SU-DHL-6 (cell line): ENCODE data around the gene BANF2.

Experiments used
- H2AFZ ChIP-seq: fragments of 200-600 bp; sonication (generic); 2 replicates; pipeline ENCODE4 v1.6.1; 2014; ENCODE audit warnings: low read depth, mild to moderate bottlenecking, moderate library complexity, mixed read lengths, antibody characterized with exemption, low read length; ENCODE audit not compliant: severe bottlenecking
- H3F3A ChIP-seq: fragments of 200-600 bp; shearing (Covaris generic); 2 replicates; pipeline ENCODE4 v1.6.0; 2016; ENCODE audit warnings: antibody characterized with exemption, mild to moderate bottlenecking; ENCODE audit not compliant: insufficient read depth
- H3K27ac ChIP-seq: fragments of 200-600 bp; sonication (generic); 2 replicates; pipeline ENCODE4 v1.5.1; 2016; ENCODE audit warnings: low read depth, mild to moderate bottlenecking, low read length, moderate library complexity, mixed read lengths
- H3K27me3 ChIP-seq: fragments of 200-600 bp; sonication (generic), shearing (Covaris generic); 2 replicates; pipeline ENCODE4 v1.6.0; 2014; ENCODE audit warnings: mild to moderate bottlenecking, low read length
- H3K36me3 ChIP-seq: fragments of 200-600 bp; sonication (generic); 2 replicates; pipeline ENCODE4 v1.6.1; 2014; ENCODE audit warnings: mild to moderate bottlenecking, low read length, mixed read lengths
- H3K4me2 ChIP-seq: fragments of 300-600, 200-600 bp; shearing (Covaris generic), sonication (generic); 2 replicates; pipeline ENCODE4 v1.6.0; 2014; ENCODE audit warnings: low read length, low read depth, mild to moderate bottlenecking; ENCODE audit not compliant: poor library complexity, severe bottlenecking
- H3K4me3 ChIP-seq: fragments of 200-600 bp; sonication (generic); 2 replicates; pipeline ENCODE4 v1.5.1; 2014; ENCODE audit warnings: antibody characterized with exemption, low read length, mild to moderate bottlenecking, mixed read lengths; ENCODE audit not compliant: insufficient read depth, poor library complexity, severe bottlenecking
- H3K79me2 ChIP-seq: fragments of 200-600 bp; sonication (generic); 2 replicates; pipeline ENCODE4 v1.6.1; 2014; ENCODE audit warnings: mild to moderate bottlenecking, low read length, moderate library complexity; ENCODE audit not compliant: insufficient read depth
- H3K9ac ChIP-seq: fragments of 200-600 bp; sonication (generic); 2 replicates; pipeline ENCODE4 v1.7.0; 2014; ENCODE audit warnings: mild to moderate bottlenecking, low read length
- H3K9me2 ChIP-seq: fragments of 200-600 bp; sonication (generic); replicated peaks from 2 replicates; pipeline ENCODE4 v1.6.1; 2014; ENCODE audit warnings: low read length; ENCODE audit not compliant: insufficient read depth
- H3K9me3 ChIP-seq: fragments of 200-600 bp; sonication (generic); 2 replicates; pipeline ENCODE4 v1.6.1; 2014; ENCODE audit warnings: low read length, mixed read lengths; ENCODE audit not compliant: insufficient read depth
- H4K20me1 ChIP-seq: fragments of 200-600 bp; sonication (generic); 2 replicates; pipeline ENCODE4 v1.6.1; 2014; ENCODE audit warnings: low read depth, mild to moderate bottlenecking, antibody characterized with exemption, low read length, moderate library complexity, mixed read lengths
- EZH2phosphoT487 ChIP-seq: fragments of 200-600 bp; sonication (generic), shearing (Covaris generic); conservative IDR thresholded peaks from 2 replicates; pipeline ENCODE4 v1.6.1; 2018; ENCODE audit warnings: mild to moderate bottlenecking, antibody characterized with exemption, low read length, moderate library complexity, mixed read lengths
- TF ChIP-seq, protein P1 (sequence below): fragments of 200-600 bp; sonication (generic); IDR thresholded peaks from one replicate; pipeline ENCODE4 v1.5.1; 2017; ENCODE audit warnings: antibody characterized with exemption, mild to moderate bottlenecking, low read length, moderate library complexity; ENCODE audit not compliant: insufficient read depth, poor library complexity, severe bottlenecking

Gene BANF2

DNA sequence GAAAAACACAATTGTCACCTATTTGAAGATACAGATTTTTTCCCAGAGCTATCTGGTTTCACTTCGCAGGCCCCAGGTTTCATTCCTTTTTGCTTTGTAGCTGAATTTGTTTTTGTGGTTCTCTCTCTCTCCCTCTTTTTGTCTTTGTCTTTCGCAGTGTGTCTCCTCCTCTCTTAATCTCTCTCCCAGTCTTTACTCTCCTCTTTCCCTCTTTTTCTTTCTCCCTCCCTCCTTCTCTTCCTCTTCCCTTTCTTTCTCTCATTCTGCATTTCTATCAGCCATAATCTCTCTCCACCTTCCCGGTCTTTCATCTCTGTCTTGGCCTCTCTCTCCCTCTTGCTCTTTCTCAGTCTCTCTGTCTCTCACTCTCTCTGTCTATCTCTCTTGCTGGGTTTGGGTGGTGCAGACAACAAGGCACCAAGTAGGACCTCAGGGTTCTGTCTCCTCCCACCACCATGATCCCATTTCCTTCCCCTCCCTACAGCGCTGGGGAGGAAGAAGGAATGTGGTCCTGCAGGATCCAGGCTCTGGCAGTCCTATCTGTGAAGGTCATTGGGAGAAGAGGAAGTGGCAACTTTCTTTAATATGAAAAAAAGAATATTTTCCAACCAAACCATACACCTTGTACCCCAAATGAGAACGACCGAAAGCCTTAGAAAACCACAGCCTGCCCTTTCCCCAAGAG lies 63.2 kb downstream of the BANF2 start:
- Histone ChIP-seq H3F3A (no peaks in the 10 kb centered on the region), H3K4me3 (no peak overlapping the region), H3K9ac (no peak overlapping the region), H3K36me3 (no peaks in the 10 kb centered on the region), H4K20me1 (no peaks in the 10 kb centered on the region), H2AFZ (no peak overlapping the region), H3K9me3 (no peaks in the 10 kb centered on the region), H3K27me3 (no peaks in the 10 kb centered on the region), H3K9me2 (no peaks in the 10 kb centered on the region), H3K27ac (no peak overlapping the region), H3K79me2 (no peaks in the 10 kb centered on the region), H3K4me2 (no peak overlapping the region)
- no peak for TF ChIP-seq EZH2phosphoT487
- TF ChIP-seq, protein P1, sequence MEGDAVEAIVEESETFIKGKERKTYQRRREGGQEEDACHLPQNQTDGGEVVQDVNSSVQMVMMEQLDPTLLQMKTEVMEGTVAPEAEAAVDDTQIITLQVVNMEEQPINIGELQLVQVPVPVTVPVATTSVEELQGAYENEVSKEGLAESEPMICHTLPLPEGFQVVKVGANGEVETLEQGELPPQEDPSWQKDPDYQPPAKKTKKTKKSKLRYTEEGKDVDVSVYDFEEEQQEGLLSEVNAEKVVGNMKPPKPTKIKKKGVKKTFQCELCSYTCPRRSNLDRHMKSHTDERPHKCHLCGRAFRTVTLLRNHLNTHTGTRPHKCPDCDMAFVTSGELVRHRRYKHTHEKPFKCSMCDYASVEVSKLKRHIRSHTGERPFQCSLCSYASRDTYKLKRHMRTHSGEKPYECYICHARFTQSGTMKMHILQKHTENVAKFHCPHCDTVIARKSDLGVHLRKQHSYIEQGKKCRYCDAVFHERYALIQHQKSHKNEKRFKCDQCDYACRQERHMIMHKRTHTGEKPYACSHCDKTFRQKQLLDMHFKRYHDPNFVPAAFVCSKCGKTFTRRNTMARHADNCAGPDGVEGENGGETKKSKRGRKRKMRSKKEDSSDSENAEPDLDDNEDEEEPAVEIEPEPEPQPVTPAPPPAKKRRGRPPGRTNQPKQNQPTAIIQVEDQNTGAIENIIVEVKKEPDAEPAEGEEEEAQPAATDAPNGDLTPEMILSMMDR, result no peak

DNA sequence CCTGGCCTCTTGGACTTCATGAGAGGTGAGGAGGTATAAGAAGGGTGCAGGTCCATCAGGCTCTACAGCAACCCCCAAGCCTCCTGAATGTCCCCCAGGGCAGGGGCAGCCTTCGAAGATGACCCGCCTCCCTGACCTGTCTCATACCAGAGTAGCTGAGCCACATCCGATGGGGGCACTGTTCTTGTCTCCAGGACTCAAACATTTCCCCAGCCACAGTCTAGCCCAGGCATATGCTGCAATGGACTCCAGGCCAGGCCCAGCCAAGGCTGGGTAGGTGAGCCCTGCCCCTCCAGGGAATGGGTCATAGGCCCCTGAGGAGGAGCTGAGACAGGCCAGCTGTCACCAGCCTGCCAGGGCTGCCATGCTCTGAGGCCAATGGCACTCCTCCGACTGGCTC lies 65.3 kb downstream of the BANF2 start:
- Histone ChIP-seq H3K4me3 (no peak overlapping the region), H3K9ac (no peak overlapping the region), H3K79me2 (no peaks in the 10 kb centered on the region), H3F3A (no peaks in the 10 kb centered on the region), H3K27ac (no peak overlapping the region), H3K9me3 (no peaks in the 10 kb centered on the region), H2AFZ (no peak overlapping the region), H3K4me2 (no peak overlapping the region), H3K27me3 (no peaks in the 10 kb centered on the region), H4K20me1 (no peaks in the 10 kb centered on the region), H3K36me3 (no peaks in the 10 kb centered on the region), H3K9me2 (no peaks in the 10 kb centered on the region)
- TF ChIP-seq EZH2phosphoT487, result no peak

DNA sequence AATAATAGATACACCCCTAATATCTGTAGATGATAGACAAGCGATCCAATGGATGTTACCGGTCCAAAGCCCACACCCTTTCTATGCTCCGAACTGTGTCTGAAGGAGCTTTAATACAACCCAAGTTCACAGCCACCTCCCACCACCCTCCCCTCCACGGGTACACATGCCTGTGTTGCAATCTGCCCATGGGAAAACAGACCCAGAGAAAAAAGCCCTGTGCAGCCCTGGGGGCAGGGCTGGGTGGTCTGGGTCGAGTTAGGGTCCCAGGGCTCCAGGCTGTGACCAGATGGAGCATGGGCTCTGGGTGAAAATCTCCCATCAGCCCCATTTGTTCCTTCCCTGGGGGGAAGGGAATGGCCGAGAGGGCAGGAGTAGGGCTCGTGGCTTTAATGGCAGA lies 65.8 kb downstream of the BANF2 start:
- H3K9ac ChIP-seq, result no peak overlapping the region
- TF ChIP-seq, protein P1, result no peak
- TF ChIP-seq EZH2phosphoT487, result no peak
- no peaks in the 10 kb centered on the region for H3K27me3 ChIP-seq
- H4K20me1 ChIP-seq, result no peaks in the 10 kb centered on the region
- no peaks in the 10 kb centered on the region for H3F3A ChIP-seq
- H3K9me3 ChIP-seq, result no peaks in the 10 kb centered on the region
- H3K27ac ChIP-seq, result no peak overlapping the region
- H3K4me3 ChIP-seq, result no peak overlapping the region
- no peaks in the 10 kb centered on the region for H3K9me2 ChIP-seq
- no peak overlapping the region for H2AFZ ChIP-seq
- H3K4me2 ChIP-seq, result no peak overlapping the region
- no peaks in the 10 kb centered on the region for H3K36me3 ChIP-seq
- no peaks in the 10 kb centered on the region for H3K79me2 ChIP-seq

DNA sequence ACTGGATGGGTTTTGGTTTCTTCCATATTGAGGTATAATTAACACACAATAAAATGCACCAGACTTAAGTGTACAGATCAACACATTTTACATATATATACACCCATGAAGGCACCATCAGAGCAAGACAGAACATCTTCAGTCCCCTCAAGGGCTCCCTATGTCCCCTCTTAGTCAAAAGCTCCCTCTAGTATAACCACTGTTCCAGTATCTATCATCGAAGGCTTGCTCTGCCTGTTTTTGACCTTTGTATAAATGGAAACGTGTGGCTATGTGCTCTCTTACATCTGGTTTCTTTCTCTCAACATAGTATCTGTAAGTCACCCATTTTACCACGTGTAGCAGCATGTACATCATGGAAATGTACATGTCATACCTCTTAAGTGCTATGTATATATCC lies 66.5 kb downstream of the BANF2 start:
- Histone ChIP-seq H3K9me3 (no peaks in the 10 kb centered on the region), H3K27me3 (no peaks in the 10 kb centered on the region), H3K4me2 (no peak overlapping the region), H3K9me2 (no peaks in the 10 kb centered on the region), H3F3A (no peaks in the 10 kb centered on the region), H2AFZ (no peak overlapping the region), H3K9ac (no peak overlapping the region), H3K4me3 (no peak overlapping the region), H3K79me2 (no peaks in the 10 kb centered on the region), H4K20me1 (no peaks in the 10 kb centered on the region), H3K27ac (no peak overlapping the region), H3K36me3 (no peaks in the 10 kb centered on the region)
- TF ChIP-seq, protein P1, result no peak
